Measurements from ENCODE around the gene LCN15.
"Not testable (repeated sequence)": the region's sequence is repeated elsewhere in the genome, so short reads cannot be mapped to it uniquely, and the experiment has no call there.

LCN15 gene

DNA sequence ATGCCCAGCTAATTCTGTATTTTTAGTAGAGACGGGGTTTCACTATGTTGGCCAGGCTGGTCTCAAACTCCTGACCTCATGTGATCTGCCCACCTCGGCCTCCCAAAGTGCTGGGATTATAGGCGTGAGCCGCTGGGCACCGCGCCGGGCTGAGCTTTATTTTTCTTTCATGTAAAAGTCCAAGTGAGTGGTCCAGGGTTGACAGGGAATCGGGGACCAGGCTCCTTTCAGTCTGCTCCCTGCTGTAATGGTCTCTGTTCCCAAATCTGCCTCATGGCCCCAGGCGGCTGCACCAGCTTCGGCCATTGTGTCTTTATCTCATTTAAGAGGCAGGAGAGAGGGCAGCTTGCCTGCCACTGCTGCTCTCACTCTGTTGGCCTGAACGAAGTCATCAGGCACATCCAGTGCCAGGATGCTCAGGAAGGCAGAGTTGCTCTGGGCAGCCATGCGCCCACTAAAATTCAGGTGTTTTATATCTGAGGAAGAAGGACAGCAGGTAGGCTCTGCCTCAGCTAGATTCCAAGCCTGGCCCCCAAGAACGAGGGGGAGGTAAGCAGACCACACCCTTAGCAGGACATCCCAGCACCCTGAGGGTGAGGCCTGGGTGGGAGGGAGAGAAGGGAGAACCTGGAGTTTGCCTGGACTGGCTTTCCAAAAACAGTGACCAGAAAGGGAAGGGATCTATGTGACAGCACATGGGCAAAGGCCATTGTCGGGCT lies 30.1 kb upstream of the LCN15 start:
- no peak for DNase-seq (ENCODE audit: low read depth in 3 of 3)

DNA sequence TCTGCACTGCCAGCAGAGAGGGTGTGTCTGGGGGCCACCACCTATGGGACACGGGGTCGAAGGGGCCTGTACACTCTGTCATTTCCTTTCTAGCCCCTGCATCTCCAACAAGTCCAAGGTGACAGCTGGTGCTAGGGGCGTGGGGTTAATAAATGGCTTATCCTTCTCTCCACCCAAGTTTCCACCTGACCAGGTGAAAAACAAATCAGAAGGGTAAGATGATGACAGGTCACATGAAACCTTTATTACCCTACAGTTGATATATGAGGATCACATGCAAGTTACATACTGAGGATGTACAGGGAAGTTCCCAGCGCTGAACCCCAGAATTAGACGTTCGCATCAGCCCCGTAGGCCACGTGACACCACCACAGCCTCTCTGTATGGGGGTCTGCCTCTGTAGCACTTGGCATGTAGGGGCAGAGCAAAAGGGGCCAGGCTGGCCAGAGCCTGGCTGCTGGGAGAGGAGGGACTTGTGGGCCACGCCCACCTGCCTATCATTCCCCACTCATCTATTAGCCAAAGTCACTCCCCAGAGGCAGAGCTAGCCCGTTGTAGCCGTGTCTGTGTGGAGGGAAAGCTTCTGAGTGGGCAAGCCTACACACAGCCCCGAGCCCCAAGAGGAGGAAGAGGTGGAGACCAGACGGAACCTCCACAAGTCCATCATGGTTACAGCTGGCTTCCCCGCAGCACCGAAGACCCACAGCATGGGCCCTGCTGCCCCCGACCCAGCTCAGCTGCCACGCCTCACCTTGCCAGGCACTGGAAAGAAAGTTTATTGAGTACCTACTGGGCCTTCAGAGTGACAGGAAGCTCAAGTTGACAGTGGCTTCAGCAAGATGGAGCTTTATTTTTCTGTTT lies 29.0 kb upstream of the LCN15 start:
- no peak for DNase-seq (ENCODE audit: low read depth in 3 of 3)

DNA sequence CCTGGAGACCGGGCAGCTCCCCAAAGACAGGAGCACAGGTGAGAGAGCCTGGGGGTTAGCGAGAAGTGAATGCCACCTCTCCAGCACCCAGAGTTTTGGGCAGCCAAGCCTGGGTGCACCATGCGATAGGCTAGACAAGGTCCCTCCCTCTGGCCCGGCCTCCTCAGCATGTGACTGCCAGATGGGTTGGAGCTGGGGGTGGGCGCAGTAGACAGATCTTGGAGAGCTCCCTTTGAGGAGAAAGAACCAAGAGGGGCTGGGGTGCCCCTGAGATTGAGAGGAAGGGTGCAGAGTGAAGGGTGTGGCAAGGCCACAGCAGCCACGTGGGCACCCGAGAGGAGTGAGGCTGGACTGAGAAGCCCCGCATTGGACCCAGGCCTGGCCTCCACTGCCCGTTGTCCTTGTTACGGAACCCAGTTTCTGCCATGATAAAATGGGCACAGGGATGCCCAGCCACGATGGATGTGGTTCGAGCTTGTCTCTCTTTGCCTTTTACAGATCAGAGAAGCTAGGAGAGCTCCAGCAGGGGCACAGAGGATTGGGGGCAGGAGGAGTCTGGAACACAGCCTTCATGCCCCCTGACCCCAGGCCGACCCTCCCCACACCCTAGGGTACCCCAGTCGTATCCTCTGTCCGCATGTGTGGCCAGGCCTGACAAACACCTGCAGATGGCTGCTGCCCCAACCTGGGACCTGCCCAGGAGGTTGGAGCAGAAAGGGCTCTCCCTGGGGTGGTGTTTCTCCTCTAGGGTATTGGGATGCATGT lies 28.2 kb upstream of the LCN15 start:
- DNase-seq (ENCODE audit: low read depth in 3 of 3): no peak

DNA sequence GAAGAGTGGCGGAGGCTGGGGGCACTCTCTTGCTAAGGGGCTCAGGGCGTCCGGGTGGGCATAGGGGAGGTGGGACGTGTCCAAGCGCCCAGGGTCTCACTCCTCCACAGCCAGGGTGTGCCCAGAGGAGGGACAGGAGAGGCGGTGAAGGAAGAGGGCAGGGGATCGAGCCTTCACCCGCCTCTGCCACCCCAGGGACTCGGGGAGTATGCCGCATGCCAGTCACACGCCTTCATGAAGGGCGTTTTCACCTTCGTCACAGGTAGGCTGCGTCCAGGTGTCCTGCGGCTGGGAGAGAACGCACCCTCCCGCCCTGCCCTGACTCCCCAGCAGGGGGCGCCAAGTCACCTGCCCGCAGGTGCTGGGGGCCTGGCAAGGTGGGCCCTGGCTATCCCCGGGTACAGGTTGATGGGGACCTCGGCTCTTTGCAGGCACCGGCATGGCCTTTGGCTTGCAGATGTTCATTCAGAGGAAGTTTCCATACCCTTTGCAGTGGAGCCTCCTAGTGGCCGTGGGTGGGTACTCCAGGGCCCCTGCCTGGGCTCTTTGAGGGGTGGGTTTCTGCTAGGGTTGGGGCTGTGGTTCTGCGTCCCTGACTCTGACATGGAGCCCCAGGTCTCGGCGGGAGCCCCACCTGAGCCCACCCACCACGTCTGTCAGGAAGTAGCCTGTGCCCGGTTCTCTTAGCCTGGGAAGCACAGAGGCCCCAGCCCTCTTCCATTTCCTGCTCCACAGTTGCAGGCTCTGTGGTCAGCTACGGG lies 27.4 kb upstream of the LCN15 start:
- DNase-seq (ENCODE audit: low read depth in 3 of 3): peak; percentile 35 to 62 (median 57)

DNA sequence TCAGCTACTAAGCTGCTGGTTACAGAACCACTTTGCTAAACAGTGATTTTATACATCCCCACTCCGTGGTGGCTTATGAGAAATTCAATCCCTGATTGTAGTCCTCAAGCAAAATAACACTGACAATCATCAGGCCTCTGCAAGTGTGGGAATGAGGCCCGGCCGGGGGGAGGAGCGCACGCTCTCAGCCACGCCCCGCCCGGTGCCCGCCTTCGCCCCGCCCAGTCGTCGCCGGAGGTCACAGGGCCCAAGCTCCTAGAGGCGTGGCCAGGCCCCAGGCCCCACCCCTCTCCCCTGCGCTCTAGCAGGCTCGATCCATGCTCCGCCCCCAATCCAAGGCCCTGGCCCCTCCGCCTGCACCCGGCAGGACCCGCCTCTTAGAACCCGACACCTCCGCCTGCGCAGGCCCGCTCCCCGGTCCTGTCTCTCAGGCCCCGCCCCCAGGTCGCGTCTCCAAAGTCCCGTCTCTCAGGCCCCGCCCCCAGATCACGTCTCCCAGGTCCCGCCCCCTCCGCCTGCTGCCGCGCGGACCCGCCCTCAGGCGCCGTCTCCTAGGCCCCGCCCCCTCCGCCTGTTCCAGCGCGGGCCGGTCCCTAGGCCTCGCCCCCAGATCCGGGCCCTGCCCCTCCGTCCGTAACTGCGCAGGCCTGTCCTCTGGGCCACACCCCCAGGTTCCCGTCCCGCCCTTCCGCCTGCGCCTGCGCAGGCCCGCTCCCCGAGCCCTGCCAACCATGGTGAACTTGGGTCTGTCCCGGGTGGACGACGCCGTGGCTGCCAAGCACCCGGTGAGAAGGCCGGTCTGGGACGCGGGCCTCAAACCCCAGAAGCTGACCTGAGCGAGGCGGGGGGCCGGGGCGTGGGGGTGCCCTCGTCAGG lies 26.6 kb upstream of the LCN15 start, which contains the start of gene TMEM141:
Gene TMEM141 (plus strand): TSS at position 705 of the 876 bp plus-strand sequence. CDS start 27 bp downstream, at position 732.
- peak; percentile 100 for DNase-seq (ENCODE audit: low read depth in 3 of 3)

DNA sequence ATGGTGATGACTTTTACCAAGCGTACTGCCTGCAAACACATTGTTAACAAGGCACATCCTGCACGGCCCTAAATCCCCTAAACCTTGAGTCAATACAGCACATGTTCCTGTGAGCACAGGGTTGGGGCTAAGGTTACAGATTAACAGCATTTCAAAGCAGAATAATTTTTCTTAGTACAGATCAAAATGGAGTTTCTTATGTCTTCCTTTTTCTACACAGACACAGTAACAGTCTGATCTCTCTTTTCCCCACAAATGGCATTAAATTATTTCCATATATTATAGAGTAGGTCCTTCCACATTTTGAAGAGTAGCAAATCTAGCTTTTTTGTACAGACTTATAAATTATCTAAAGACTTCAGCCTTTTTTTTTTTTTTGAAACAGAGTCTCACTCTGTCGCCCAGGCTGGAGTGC lies 25.2 kb upstream of the LCN15 start:
- no peak for DNase-seq (ENCODE audit: low read depth in 3 of 3)

DNA sequence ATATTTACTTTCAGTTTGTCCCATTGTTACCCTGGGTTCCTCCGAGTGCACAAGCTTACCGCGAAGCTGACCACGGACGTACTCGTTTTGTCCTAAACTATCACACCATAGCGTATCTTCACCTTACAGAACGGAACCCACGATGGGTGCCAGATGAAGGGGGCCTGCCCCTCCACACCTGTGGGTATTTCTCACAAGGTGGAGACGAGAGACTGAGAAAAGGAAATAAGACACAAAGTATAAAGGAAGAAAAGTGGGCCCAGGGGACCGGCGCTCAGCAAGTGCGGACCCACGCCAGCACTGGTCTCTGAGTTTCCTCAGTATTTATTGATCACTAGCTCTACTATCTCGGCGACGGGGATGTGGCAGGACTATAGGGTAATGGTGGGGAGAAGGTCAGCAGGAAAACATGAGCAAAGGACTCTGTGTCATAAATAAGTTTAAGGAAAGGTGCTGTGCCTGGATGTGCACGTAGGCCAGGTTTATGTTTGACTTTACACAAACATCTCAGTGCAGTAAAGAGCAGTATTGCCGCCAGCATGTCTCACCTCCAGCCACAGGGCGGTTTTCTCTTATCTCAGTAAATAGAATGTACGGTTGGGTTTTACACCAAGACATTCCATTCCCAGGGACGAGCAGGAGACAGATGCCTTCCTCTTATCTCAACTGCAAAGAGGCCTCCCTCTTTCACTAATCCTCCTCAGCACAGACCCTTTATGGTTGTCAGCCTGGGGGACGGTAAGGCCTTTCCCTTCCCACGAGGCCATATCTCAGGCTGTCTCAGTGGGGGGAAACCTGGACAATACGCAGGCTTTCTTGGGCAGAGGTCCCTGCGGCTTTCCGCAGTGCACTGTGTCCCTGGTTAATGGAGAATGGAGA lies 24.6 kb upstream of the LCN15 start:
- DNase-seq (ENCODE audit: low read depth in 3 of 3): not testable (repeated sequence)

DNA sequence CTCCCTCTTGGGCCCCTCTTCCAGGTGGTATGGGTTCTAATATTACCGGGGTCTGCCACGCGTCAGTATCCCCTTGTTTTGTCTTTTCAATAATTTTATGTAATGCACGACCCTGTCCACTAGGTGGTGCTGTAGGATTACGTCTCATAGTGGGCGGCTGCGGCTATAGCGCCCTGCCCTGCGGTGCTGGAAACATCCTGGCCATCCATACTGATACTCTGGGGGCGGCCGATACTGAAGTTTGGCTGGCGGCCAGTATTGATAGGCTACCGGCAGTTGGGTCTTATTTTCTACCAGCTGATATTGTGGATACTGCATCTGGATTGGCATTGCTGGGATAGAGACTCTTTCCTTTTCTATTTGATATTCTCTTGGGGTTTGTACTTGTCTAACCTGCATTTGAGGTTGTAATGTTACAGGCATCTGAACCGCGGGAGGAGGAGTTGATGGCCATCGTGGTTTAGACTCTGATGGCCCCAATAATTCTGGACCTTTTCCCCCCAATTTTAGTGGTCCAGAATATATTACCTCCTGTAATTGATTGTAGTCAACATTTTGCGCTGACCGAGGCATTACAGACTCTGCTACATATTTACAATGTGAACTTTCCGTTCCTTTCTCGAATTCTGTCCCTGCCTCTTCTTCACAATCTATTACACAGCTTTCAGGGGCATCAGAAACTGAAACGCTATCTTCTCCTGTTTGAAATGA lies 23.5 kb upstream of the LCN15 start:
- DNase-seq (ENCODE audit: low read depth in 3 of 3): peak; percentile 53 to 65 (median 57)

DNA sequence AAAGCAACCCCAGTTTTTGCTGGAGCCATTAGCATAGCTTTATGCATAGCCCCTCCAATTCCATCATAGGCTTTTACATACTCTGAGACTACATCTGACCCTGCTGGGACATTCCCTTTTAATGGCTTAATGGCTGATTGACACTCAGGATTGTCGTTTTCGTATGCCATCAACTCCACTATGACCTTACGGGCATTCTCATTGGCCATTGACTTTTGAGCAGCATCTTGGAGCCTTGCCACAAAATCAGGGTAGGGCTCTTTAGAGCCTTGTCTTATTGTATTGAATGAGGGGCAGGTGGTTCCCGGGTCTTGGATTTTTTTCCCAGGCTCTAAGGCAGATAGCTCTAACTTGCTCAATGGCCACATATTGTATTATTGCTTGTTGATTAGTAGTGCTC lies 22.7 kb upstream of the LCN15 start:
- DNase-seq (ENCODE audit: low read depth in 3 of 3): not testable (repeated sequence)

DNA sequence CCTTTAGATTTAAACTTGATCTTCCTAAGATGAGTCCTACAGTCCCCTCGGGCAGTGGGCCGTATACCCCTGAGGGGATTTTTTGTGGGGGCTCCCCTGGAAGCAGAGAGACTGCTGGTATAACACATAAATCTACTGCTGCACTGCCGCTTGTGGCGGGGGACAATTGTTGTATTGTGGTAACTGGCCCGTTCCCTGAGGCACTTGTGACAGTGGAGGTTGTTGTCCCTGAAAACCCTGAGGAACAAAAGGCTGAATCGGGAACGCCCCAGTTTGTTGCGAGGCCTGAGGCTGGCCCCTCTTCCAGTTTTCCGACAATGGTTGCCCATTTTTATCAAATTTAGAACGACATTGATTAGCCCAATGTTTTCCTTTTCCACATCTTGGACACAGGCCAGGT lies 22.1 kb upstream of the LCN15 start:
- no peak for DNase-seq (ENCODE audit: low read depth in 3 of 3)

DNA sequence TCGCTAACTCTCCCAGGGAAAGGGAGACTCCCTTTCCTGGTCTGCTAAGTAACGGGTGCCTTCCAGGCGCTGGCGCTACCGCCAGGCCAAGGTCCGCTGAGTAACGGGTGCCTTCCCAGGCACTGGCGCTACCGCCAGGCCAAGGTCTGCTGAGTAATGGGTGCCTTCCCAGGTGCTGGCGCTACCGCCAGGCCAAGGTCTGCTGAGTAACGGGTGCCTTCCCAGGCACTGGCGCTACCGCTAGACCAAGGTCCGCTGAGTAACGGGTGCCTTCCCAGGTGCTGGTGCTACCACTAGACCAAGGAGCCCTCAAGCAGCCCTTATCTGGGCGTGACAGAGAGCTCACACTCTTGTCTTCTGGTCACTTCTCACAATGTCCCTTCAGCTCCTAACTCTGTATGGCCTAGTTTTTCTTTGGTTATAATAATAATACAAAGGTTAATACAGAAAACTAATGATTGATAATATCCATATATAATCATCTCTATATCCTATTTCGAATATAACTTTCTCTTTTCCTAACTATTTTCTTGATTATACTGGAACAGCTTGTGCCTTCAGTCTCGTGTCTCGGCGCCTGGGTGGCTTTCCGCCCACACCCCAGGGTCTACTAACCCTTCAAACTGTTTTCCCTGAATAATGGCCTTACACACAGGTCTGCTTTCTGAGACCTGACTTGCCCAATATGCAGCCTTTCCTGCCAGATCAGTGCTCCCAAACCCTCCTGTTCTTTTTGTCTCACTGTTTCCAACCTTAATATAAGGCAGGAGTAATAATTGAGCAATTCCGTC lies 21.4 kb upstream of the LCN15 start:
- not testable (repeated sequence) for DNase-seq (ENCODE audit: low read depth in 3 of 3)

DNA sequence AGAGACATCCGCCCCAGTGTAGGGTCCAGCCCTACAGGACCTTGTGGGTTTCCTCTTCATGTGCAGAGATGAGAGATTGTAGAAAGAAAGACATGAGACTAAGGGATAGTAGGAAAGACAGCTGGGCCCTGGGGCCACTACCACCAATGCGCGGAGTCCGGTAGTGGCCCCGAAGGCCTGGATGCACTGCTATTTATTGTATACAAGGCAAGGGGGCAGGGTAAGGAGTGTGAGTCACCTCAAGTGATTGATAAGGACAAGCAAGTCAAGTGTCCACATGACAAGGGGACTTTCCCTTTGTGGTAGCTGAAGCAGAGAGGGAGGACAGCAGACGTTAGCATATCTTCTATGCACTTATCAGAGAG lies 20.7 kb upstream of the LCN15 start:
- no peak for DNase-seq (ENCODE audit: low read depth in 3 of 3)

DNA sequence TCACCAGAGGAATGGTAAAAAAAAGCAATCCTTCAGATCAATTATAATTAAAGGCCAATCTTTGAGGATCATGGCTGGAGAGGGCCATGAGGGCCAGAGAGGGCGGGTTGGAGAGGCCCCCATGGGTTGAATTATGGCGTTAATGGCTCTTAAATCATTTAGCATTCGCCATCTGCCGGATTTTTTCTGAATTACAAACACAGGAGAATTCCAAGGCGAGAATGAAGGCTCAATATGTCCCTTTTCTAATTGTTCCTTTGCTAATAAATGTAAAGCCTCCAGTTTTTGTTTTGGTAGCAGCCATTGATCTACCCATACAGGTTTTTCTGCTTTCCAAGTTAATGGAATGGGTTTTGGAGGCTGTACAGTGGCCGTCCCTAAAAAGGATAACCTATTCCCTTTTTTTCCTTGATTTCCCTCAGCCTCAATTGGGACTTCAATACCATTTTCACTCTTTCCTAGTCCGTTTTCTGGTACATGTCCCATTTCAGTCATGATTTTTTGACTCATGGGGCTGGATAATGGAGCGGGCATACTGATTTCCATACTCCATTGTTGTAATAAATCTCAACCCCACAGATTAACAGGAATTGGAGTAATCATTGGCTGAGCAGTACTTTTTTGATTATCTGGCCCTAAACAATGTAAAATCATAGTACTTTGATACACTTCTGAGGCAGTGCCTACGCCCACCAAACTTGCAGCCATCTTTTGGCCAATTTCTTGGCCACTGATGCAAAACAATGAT lies 20.1 kb upstream of the LCN15 start:
- DNase-seq (ENCODE audit: low read depth in 3 of 3): no peak

DNA sequence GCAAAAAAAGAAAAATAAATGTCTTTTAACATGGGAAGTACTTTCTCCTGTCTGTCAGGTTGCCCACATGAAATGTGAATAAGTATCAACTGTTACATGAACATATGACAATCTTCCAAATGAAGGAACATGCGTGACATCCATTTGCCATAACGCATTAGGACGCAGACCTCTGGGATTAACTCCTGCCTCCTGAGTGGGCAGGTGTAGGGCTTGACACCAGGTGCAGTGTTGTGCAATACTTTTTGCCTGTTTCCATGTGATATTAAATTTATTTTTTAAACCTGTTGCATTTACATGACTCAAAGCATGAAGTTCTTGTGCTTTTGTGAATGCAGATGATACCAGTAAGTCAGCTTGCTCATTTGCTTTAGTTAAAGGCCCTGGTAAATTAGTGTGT lies 18.1 kb upstream of the LCN15 start:
- no peak for DNase-seq (ENCODE audit: low read depth in 3 of 3)

DNA sequence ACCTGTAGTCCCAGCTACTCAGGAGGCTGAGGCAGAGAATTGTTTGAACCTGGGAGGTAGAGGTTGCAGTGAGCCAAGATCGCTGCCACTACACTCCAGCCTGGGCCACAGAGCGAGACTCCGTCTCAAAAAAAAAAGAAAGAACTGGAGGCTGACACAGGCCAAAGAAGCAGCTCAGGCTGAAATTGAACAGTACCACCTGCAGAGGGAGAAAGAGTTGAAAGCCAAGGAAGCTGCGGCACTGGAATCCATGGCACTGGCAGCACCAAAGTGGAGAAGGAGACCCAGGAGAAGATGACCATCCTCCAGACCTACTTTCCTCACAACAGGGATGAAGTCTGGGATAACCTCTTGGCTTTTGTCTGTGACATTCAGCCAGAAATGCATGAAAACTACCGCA lies 15.5 kb upstream of the LCN15 start:
- no peak for DNase-seq (ENCODE audit: low read depth in 3 of 3)

DNA sequence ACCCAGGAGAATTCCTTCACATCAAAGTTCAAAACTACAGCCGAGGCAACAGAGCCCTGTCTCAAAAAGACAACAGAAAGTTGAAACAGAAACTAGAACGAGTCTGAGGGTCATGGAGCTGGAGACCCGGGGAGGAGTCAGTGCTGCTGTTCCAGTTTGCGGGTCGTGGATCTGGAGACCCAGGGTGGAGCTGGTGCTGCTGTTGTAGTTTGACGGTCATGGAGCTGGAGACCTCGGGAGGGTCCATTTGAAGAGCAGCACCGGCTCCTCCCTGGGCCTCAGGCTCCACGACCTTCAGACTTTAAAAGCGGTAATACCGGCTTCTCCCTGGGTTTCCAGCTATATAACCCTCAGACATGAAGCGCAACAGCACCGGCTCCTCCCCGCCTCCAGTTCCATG lies 13.0 kb upstream of the LCN15 start:
- DNase-seq (ENCODE audit: low read depth in 3 of 3): no peak

DNA sequence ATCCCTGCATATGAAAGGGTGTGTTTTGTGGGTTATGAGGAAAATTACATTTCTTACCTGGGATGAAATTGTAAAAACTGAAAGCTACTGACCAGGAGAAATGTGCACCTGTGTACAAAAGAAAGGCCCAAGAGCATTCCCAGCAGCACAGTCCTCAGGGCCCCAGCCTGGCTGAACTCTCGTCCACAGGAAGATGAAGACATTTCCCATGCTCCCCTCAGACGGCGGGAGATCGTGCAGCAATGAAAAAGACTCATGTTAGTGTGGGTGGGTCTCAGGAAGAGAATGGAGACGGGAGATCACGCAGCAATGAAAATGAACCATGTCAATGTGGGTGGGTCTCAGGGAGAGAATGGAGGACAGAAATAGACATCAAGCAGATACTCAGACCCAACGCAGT lies 12.6 kb upstream of the LCN15 start:
- DNase-seq (ENCODE audit: low read depth in 3 of 3): no peak

Measured in stimulated activated CD4-positive, alpha-beta T cell treated with anti-CD3 and anti-CD28 coated beads, TNF-alpha, amount 100 ng/mL, for 48 hours (primary cell).